Epithelial cell of proximal tubule (primary cell): Measurements from ENCODE around the gene LRRFIP2. TPM values are rescaled to one million over a fixed set of nuclear protein-coding genes. Genes with fewer than 3 reads are reported as not detected.

Experiments used
- DNase-seq: peaks from one replicate; pipeline ENCODE4 v3.0.0-alpha.2; 2011; ENCODE audit warnings: low read depth
- H3K4me3 ChIP-seq: 2 replicates; pipeline ENCODE4 v1.5.1; 2011; ENCODE audit warnings: low read depth, mild to moderate bottlenecking, low read length
- total RNA-seq: library from RNA; depleted of rRNA; stranded (reverse); fragments of >200 nt; gene quantifications from 2 replicates; pipeline ENCODE4 v1.2.3, GENCODE V29; 2015
- TF ChIP-seq, protein P1 (sequence below): conservative IDR thresholded peaks from 2 replicates; pipeline ENCODE4 v1.5.1; 2012; ENCODE audit warnings: low read depth, mild to moderate bottlenecking, low read length

Gene LRRFIP2
- total RNA-seq, 1 donor from 2014 or later: 69.6 TPM

DNA sequence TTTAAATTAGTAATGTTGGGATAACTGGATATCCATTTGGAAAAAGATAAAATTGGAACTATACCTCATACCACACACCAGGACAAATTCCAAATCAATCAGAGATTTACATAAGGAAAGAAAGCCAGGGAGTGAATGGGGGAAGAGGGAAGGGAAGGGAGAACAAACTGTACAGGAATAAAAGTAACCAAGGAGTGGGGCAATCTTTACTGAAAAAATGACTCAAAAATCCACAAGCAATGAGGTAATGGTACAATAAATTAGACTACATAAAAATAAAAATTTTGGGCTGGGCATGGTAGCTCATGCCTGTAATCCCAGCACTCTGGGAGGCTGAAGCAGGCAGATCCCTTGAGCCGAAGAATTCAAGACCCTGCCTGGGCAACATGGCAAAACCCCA, 98.4 kb downstream of the LRRFIP2 start:
- no peak for DNase-seq
- H3K4me3 ChIP-seq: no peak overlapping the region
- TF ChIP-seq, protein P1, sequence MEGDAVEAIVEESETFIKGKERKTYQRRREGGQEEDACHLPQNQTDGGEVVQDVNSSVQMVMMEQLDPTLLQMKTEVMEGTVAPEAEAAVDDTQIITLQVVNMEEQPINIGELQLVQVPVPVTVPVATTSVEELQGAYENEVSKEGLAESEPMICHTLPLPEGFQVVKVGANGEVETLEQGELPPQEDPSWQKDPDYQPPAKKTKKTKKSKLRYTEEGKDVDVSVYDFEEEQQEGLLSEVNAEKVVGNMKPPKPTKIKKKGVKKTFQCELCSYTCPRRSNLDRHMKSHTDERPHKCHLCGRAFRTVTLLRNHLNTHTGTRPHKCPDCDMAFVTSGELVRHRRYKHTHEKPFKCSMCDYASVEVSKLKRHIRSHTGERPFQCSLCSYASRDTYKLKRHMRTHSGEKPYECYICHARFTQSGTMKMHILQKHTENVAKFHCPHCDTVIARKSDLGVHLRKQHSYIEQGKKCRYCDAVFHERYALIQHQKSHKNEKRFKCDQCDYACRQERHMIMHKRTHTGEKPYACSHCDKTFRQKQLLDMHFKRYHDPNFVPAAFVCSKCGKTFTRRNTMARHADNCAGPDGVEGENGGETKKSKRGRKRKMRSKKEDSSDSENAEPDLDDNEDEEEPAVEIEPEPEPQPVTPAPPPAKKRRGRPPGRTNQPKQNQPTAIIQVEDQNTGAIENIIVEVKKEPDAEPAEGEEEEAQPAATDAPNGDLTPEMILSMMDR: no peak

DNA sequence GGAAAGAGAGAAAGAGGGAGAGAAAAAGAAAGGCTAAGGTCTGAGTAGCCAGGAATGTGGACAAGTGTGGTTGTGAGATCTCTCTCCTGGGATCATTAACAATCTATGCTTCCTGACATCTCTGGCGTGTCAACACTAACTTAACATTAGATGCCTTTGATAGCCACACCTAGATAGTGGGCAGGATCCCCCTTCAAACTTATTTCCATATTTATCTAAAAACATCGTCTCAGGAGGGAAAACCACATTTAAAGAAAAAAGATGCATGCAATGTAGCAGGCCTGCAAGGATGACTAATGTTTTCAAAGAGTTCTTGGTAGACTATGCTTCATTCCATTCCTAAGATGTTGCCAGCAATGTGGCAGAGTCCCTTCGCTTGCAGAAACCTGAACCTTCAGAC, 100.2 kb downstream of the LRRFIP2 start:
- no peak for DNase-seq
- TF ChIP-seq, protein P1: no peak
- H3K4me3 ChIP-seq: no peak overlapping the region

DNA sequence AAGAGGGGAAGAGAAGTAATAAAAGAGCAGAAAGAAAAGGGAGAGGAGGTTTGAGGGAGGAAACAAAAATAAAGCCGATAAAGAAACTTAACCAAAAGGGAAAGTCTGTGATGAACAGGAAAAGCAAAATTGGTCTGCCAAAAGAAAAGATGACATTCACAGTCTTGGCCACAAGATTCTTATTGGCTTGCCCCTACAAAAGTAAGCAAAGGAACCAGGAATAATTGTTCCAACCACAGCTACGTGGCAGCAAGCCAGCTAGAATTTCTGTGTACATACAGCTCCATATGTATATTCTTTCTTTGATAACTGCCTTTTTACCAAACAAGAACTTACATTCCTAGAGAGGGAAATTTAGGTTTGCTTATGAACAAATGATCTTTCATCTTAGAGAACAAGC, 101.5 kb downstream of the LRRFIP2 start:
- TF ChIP-seq, protein P1: no peak
- DNase-seq: no peak
- H3K4me3 ChIP-seq: no peak overlapping the region

DNA sequence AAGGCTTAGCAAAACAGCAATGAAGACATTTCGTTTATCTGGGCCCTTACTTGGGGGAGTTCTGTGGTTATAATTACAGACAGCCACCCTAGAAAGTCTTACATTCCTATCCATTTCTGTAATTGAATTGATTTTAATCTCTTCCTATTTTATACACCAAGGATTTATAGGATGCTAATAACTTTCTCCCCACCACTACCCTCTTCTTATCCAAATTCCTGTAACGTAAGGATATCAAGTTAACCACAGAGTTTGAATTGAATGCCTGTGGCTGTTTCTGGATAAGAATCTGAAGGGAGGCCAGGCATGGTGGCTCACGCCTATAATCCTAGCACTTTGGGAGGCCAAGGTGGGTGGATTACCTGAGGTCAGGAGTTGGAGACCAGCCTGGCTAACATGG, 102.5 kb downstream of the LRRFIP2 start:
- no peak overlapping the region for H3K4me3 ChIP-seq
- no peak for DNase-seq

DNA sequence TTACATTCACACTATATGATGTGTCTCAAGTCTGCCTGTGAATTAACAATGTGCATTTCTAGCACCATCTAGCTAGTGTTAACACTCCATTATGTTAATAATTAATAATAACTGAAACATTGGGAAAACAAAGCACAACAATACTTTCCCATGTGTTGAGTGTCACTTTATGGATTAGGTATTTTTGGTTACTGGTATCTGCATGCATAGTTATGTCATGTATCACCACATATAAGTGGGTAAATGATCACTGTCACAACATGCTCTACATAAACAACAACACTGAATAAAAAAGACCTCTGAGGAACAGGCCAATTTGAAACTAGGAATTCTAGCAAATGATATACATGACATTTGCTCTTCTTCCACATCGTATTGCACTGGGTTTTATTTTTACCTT, 106.4 kb downstream of the LRRFIP2 start:
- H3K4me3 ChIP-seq: no peak overlapping the region
- DNase-seq: peak; percentile 27
- TF ChIP-seq, protein P1: no peak

More for the DNA sequence above, 102.5 kb downstream of the LRRFIP2 start:
- TF ChIP-seq, protein P1: no peak

DNA sequence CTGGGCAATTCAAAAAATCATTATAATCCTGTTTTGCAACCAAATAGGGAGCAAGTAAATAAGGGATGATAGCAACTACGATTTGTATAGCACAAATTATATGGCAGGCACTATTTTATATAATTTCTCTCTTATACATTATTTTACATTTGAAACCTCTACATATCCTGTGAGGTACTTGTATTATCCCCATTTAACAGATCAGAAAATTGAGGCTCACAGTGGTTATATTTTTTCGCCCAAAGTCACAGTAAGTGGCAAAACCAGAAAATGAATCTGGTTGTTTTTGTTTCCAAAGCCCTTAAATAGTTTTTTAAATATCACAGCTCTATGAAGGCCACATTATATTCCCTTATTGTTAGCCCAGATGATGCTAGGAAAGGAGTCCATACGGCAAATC, 106.8 kb downstream of the LRRFIP2 start:
- no peak for DNase-seq
- TF ChIP-seq, protein P1: no peak
- H3K4me3 ChIP-seq: no peak overlapping the region

DNA sequence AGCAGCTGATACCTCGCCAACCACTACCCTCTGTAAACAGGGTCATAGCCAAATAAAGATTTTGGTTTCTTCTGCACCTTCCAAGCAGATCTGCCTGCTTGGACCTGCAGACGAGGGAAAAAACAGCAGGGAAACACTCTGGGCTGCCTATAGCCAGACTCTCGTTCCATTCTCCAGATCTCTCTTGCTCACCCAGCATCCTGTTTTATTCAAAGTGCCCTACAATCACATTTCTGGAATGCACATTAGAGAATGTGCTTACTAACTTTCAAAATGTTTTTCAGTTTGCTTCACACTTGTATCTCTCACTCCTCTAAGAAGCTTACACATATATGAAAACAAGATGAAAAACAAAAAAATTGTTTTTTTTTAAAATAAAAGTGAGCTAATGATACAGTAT, 109.6 kb downstream of the LRRFIP2 start:
- TF ChIP-seq, protein P1: no peak
- no peak overlapping the region for H3K4me3 ChIP-seq
- DNase-seq: no peak
